ENCODE measurements around the gene VSIG10.
A peak's percentile ranks its signal among the peaks of the same experiment; 100 is the strongest.
"Not testable (repeated sequence)": the region's sequence is repeated elsewhere in the genome, so short reads cannot be mapped to it uniquely, and the experiment has no call there.

Gene VSIG10

DNA sequence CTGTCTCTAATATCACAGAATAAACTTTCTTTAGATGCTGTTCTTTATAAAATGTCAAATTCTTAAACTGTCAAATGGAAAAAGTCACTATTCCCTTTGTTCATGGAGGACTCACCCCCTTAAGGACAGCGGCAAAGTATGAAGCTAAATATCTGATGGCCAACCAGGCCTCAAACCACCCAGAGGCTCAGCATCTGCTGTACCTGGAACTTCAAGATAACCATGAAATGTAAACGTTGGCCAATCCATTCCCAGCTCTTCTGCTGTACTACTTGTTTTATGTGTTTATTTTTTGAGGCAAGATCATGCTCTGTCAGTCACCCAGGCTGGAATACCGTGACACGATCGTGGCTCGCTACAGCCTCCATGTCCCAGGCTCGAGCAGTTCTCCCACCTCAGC is 71.6 kb downstream of the VSIG10 start:
- DNase-seq: no peak

DNA sequence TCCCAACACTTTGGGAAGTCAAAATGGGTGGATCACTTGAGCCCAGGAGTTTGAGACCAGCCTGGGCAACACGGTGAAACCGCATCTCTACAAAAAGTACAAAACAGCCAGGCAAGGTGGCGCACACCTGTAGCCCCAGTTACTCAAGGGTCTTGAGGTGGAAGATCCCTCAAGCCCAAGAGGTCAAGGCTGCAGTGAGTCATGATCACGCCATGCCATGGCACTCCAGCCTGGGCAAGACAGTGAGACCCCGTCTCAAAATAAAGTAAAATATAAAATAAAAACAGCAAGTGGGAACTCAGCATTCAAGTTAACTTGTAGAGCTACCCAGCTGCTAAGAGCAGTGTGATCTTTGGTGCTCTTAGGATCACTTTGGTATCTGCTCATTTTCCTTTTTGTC is 74.6 kb downstream of the VSIG10 start:
- DNase-seq: no peak

DNA sequence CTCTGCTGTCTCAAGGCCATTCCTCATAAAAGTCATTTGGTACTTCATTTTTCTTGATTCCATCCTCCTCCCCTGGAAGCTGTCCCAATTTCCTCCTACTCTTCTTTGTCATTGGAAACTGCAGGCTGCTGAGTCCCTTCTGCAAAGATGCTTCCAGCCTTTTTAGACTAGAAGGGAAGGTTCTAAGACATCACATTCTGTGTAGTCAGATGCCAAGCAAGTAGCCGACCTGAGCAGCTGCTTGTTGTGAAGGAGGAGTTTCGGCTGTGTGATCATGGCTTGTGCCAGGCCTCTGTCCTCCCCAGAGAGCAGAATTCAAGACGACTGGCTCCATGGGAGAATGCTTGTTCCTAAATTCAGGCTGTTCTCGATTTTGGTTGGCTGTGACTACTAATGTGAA is 78.6 kb downstream of the VSIG10 start:
- no peak for DNase-seq

DNA sequence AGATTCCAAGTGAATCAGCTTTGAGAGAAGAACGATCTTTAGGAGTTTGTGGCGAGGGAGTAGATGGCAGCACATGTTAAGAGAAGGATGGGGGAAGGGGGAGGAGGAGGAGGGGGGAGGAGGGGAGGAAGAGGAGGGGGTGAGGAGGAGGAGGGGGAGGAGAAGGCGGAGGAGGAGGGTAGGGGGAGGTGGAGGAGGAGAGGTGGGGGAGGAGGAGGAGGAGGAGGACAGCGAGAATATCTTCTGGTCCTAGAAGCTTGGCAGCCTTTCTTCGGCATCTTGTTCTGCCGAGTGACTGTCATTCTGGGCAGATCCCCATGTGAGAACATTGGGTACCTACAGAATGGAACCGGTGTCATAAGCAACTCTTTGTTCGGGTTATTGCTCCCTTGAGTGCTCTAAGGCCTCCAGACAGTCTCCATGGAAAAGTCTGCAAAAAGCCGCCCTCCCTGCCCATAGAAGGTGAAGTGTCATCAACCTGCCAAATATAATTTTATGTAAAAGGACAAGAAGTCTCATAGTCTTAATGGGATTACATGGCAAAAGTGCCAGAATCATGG is 80.4 kb downstream of the VSIG10 start:
- DNase-seq: no peak

DNA sequence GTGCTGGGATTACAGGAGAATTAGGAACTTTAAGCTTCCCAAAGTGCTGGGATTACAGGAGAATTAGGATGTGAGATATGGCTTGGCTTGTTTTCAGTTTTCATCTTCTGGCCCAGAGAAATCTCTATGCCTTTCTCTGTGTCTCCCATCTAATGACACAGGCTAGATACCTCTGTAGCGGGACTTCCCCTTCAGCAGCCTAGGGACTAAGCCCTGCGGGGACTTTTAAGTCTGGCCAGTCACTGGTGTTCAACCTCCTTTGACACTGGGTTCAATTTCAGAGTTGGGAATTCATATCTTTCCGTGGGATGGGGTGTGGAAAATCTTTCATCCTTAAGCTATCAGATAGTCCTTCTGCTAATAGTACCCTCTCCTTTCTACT is 81.1 kb downstream of the VSIG10 start:
- no peak for DNase-seq

DNA sequence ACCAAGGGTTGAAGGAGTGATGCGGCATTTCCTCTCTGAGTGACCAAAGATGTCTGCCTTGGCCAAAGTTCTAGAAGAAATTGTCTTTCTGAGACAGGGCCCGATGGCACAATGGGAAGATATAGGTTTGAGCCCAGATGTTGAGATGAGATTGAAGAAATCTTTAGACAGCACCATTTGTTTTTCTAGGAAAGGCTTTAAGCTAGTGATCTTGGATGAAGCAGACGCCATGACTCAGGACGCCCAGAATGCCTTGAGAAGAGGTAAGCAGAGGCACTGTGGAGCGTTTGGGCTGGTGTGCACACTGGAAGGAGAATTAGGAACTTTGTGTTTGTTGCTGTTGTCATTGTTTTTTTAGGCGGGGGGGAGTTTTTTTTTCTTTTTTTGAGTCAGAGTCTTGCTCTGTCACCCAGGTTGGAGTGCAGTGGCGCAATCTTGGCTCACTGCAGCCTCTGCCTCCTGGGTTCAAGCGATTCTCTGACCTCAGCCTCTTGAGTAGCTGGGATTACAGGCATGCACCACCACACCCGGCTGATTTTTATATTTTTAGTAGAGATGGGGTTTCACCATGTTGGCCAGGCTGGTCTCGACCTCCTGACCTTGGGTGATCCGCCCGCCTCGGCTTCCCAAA is 81.6 kb downstream of the VSIG10 start:
- DNase-seq: not testable (repeated sequence)

DNA sequence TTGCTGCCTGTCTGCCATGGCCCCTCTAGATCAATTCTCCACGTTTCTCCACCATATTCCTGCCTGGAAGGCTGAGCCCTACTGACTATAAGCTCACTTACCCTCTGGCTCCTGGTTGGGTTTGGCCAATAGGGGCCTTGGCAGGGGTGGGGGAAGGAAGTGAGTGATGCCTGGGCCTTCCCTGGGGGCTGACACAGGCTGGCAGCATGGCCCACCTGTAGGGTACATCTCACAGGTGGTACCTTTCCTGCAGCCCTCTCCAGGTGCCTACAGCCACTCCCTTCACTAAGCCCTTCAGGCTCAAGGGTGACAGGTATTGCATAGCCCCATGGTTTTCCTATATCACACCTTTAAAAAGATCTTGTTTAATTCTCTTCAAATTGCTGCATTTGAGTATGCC is 83.8 kb downstream of the VSIG10 start:
- DNase-seq: no peak

DNA sequence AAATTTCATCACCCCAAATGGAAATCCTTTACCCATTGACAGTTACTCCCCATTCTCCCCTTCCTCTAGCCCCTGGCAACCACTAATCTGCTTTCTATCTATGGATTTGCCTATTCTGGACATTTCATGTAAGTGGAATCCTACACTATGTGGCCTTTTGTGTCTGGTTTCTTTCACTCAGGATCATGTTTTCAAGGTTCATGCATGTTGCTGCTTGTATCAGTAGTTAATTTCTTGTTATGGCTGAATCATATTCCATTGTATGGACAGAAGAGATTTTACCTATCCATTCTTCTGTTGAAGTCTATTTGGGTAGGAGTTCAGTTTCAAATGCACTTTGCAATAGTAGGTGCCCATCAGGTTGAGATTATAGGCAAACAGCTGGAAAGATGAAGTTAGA is 85.9 kb downstream of the VSIG10 start:
- DNase-seq: no peak

DNA sequence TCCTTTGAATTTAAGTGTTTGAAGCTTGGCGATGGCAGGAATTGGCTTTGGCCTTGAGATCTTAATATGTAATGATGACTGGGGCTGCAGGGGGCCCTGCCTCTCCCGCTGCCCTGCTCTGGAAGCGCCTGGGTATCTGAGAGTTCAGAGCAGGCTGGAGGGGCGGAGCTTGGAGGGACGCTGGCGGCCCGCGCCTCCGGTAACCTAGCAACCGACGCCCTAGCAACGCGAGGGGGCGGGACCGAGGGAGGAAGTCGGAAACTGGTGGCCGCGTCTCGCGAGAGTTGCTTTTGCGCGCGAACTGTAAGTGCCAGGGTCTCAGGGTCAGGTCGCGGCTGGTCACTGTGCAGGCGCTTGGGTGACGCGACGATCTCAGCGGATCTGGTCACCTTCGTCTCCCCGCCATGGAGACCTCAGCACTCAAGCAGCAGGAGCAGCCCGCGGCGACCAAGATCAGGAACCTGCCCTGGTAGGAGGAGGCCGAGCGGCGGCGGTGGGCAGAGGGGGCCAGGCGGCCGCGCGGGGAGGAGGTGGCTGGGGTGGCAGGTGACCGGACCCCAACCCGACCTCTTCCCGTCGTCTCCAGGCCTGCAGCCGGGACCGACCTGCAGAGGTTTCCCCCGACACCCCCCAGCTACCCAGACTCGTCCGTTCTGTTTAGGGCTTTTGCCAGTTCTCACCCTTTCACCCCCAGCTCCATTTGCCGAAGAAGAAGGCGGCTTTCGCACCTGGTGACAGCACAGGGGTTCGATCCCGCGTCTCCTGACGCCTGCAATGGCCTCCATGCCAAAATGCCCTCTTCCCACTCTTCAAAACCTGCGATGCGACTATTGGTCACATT is 87.2 kb downstream of the VSIG10 start, which contains the start of gene RFC5:
RFC5 (plus strand) TSS at position 280 of the 841 bp plus-strand sequence; CDS start at position 405, 125 bp downstream.
- DNase-seq: peak; percentile 90

DNA sequence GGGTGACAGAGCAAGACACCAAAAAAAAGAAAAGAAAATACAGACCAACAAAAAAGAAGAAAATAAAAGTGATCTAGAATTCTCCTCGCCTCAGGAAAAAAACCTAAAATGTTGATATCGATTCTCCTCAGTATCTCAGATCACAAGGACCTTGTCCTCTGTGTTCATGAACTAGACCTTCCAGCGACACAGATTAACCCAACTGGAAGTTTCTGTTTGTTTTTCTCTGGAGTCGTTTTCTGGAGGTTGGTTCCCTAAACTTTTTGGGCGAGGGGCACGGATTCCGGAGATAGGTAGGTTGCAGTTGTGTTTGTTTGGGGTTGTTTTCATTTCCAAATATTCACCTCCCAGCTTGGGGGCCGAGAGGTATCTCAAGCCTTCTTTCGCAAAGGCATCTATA is 87.9 kb downstream of the VSIG10 start:
- no peak for DNase-seq

DNA sequence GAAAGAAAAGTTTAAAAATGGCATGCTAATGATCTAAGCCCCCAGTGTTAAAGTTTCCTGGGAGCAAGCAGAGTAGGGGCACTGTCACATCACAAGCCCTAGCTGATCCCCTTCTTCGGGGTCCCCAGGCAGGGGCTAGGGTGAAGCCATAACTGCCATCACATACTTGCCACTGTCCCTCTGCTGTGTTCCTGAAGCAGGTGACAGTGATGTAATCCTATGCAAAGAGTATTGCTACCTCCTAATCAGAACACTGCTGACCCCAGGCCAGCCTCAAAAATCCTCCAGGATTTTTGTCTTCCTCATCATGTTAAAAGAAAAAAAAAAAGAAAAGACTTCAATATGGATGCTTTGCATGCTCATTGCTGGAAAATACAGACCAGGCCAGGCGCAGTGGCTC is 88.5 kb downstream of the VSIG10 start:
- DNase-seq: no peak
